A549 treated with CORT108297 at 1 μM for 4 hours (cell line): ENCODE measurements around the gene BDH2. TPM values are rescaled to one million over a fixed set of nuclear protein-coding genes. Genes with fewer than 3 reads are reported as not detected.

ENCODE experiments used
- total RNA-seq: library from RNA; stranded (reverse); fragments of 200-300 nt; extraction: Qiagen RNA extraction; gene quantifications from 5 replicates; pipeline ENCODE4 v1.2.3, GENCODE V29; 2022

BDH2 gene
- total RNA-seq = 7.7 to 10.0 TPM (median 8.2 TPM) in 5 replicates

DNA sequence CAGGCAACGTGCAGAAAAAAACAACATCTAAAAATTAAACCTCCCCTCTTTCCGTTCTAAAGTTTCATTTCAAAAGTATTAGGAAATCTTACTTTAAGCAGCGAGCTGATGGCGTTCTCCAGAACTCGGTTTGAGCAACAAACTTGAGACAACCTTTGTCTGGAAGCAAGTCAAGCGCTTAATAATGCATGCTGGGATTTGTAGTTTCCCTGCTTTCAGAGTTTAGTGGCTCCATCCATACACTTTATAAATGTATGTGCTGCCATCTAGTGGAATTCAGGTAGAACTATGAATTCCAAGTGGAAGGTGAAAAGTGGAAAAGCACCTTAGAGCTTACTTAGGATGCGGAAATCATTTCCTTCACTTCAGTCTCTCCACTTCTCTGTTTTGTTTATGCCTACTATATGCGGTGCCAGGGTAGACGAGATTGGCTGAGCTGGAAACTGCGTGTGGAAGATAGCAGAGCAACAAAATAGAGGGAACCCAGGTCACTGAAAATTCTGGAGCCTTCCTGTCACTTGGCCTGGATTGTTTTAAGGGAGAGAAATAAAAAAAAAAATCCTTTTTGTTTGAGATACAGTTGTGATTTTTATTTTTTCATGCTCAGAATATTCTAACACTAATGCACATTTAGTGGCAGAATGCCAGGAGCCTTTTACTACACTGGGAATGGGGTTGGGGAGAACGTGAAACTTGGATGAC, at the start of gene BDH2:
Gene BDH2 (minus strand): TSS at position 144 of the 702 bp plus-strand sequence. CDS start 3,580 bp downstream, outside the sequence.

DNA sequence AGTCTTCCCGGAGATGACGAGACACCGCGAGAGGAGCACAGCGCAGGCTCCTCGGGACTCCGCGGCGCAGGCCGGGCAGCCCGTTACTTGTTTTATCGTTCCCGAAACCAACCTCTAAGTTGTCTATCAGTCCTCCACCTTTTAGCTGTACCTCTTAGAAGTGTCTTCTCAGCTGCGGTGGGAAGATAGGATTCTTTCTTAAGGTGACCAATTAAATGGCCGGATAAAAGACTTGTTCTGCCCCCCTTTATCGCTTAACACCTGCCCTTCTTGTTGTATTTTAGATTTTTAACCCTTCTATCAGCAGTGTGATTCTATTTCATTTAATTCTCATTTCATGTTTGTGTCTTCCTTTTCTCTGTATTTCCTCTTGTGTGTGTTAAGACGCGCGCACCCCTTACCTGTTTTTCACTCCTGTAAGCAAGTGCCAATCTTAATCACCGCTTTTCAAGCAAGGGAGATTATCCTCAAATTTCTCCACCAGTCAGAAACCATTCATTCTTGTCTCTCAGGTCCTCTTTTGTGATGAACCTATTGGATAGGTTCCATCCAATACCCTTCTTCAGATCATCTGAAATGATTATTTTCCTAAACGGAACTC, 22.8 kb downstream of the BDH2 start, which contains the start of gene SLC9B2:
Gene SLC9B2 (minus strand): TSS at position 15 of the 601 bp plus-strand sequence. CDS start 9,211 bp downstream, outside the sequence.

Other genes with a start within 250 kb of the BDH2 start
- gene CISD2, start 230.8 kb downstream of the BDH2 start, total RNA-seq = 36.5 to 47.8 TPM (median 39.2 TPM) in 5 replicates
- 0.08 to 0.09 TPM in 2 of 5 replicates, not detected in the others for gene SLC9B1, start 80.1 kb downstream of the BDH2 start, total RNA-seq
- 6.4 to 8.7 TPM (median 7.6 TPM) in 5 replicates for gene SLC9B2, start 23.1 kb downstream of the BDH2 start, total RNA-seq
- gene CENPE, start 98.5 kb upstream of the BDH2 start, total RNA-seq = 5.5 to 8.4 TPM (median 7.5 TPM) in 5 replicates